NCI-H446 treated with DMSO at 0.1 percent for 48 hours (cell line): ENCODE data around the gene LRRC58.

Source experiments
- DNase-seq: peaks from one replicate; lab custom pipeline; 2025; lab: John Stamatoyannopoulos, UW

The LRRC58 gene

GRCh38 chr3:120276767-120277166 lies 72.4 kb downstream of the LRRC58 start:
- peak; percentile 35 for DNase-seq

- DNase-seq = peak; percentile 7
These were observed 73.5 kb downstream of the LRRC58 start for GRCh38 chr3:120275618-120276017.

GRCh38 chr3:120274739-120275167 lies 74.4 kb downstream of the LRRC58 start:
- peak; percentile 91 for DNase-seq
